ENCODE results near the gene TMEM81.

Gene TMEM81

DNA sequence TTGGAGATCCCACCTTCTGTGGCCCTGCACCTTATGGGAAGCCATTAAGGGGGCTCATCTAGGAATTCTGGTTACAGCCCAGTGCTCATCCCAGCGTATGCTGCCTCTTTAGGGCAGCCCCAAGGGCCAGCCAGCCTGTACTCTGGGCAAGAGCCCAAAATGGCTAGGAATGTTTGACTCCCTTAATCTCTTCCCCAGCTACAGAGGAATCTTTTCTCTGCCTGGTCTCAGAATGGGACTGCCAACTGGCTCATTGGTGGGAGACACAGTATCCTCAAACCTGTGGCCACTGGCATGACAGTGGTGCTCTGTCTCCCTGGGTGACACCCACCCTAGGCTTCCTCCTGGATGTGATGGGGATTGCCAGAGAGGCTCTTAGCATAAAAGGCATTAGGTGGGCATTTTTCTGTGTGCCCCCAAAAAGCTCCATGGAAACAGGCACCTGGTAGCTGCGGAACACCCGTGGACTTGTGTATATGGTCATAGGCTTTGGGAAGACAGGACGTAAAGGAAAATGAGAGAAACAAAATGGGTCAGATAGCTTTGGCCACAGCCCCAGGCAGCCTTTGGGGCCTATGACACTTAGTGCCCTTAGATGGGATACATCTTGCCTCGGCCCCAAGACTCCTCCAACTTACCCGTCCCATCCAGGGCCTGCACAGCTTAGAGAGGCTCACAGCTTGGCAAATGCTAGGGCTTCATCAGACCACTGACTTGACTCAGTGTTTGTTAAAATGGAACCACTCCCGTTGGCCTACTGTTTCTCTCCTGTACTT lies 6.9 kb downstream of the TMEM81 start:
- H3K27ac ChIP-seq, result no peak overlapping the region
- no peak for DNase-seq (ENCODE audit: low read depth, low spot score)

DNA sequence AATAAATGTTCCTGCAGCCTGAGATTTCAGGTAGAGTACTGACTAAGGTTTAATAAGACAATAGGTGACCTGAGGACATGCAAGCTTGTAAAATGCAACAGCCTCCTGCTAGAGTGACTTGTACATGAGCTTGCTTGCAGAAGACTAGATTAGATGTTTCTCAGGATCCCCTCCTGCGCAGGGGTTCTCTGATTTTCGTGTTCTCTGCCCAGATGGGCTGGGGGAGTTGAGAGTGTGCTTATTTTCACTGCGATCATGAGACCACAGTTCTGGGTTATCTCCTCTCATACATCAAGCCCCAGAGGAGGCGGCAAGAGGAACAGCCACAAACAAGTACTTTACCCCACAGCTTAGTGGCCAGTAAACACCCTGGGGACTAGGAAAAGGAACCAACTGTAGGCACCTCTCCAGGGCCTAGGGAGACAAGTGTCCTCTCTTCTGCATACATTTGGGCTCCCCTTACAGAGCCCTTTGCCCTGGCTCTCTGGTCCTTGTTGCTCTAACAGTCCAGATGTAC lies 8.0 kb downstream of the TMEM81 start:
- H3K27ac ChIP-seq, result no peak overlapping the region
- DNase-seq (ENCODE audit: low read depth, low spot score), result no peak

DNA sequence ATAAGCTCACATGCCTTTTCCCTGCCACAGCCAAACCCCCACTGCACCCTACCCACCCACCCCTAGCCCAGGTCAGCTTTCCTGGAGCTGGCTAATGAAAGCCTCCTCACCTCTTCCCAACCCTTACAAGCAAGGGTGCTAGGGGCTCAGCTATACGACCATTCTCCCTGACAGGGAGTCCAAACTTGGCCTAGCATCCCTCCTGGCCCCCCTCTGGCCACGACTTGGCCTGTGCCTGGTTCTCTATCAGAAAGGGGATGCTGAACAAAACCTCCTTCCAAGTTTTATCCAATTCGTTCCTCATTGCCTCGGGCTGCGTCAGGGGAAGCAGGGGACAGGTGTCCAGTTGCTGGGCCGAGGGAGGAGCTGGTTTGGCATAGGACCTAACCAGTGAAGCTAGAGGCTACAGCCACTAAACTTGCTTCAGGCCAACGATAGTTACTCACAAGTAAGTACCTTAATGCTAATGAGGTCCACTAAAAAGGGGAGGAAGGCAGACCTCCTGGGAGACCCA lies 8.6 kb downstream of the TMEM81 start:
- DNase-seq (ENCODE audit: low read depth, low spot score), result no peak

DNA sequence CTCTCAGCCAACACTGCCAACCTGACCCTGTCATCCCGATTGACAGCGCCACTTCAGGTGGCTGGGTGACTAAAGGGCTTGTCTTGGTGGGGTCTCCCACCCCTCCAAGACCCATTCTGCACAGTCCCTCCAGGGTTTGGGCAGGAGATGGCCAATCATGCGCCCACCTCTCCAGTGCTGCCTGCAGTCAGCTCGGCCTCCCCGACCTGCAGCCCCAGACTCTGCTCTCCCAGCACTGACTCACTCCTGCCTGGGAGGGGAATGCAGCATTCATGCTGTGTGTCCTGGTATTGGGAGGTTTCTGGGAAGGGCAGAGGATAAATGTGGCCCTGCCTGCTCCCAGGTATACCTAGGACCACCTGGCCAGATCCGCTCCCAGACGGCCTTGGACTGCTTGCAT lies 9.7 kb downstream of the TMEM81 start:
- no peak for DNase-seq (ENCODE audit: low read depth, low spot score)
- peak overlapping the region; percentile 64 for H3K27ac ChIP-seq

More for the DNA sequence above, 8.6 kb downstream of the TMEM81 start:
- no peak overlapping the region for H3K27ac ChIP-seq

DNA sequence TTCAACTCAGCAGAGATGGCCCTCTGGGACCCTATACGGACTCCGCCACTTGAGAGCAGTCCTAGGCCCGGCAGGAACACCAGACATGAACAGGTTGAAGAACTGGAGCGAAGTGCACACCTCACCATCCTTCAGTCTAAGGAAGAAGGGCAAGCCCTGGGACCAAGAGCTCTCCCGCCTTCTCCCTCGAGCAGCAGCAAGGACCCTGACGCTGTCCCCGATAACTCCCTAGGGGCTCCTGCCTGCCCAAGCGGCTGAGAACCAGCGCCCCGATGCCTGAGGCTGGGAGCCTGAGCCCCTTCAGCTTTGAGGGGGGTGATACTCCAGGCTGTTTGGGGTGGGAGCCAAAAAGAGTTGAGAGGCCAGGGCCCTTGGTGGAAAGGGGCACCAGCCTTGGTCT lies 10.2 kb downstream of the TMEM81 start:
- H3K27ac ChIP-seq, result peak overlapping the region; percentile 64
- DNase-seq (ENCODE audit: low read depth, low spot score), result no peak

DNA sequence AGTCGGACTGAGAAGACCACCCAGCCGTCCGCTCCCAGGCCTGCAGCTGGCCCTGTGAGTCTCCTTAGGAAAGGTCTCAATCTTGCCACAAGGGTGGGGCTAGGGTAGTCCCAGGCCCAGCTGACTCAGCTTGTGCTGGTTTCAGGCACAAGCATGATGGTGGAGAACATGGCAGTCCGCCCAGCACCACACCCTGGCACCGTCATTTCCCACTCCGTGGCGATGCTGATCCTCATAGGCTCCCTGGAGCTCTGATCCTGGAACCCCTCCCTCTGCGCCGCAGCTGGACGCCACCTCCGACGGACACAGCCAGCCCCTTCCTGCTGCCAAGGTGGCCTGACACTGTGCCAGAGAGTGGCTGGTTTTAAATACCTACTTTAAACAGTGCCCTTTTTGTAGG lies 10.7 kb downstream of the TMEM81 start:
- DNase-seq (ENCODE audit: low read depth, low spot score), result peak; percentile 18
- H3K27ac ChIP-seq, result peak overlapping the region; percentile 64

DNA sequence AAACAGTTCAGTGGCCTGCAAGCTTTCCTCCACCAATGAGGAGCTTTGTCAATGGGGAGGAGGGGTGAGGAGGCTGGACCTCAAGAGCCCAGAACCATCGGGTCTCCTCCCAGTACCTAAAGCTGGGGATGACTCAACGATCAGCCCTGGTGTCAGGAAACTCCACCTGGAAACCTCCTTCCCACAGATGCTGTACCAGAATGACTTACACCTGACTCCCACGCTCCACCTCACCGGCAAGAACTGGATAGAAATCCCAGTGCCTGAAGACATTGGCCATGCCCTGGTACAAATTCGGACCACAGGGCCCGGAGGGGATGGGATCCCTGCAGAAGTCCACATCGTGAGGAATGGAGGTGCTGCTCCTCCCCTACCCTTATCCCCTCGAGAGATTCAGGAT lies 11.4 kb downstream of the TMEM81 start:
- peak; percentile 27 for DNase-seq (ENCODE audit: low read depth, low spot score)
- H3K27ac ChIP-seq, result peak overlapping the region; percentile 64

DNA sequence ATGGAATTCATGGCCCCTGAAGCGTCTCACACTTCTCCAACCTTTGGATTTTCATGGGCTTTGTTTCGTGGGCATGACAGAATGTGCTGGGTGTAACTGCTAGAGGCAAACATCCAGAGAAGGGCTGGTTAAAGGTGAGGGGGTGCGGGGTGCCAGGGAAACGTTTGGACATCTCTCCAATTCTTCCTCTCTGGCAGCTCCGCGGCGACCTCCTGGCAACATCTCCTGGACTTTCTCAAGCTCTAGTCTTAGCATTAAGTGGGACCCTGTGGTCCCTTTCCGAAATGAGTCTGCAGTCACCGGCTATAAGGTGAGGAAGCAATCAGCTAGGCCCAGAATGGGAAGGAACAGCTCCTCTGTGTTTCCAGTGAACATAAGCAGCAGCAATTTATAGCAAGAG lies 12.0 kb downstream of the TMEM81 start:
- peak overlapping the region; percentile 64 for H3K27ac ChIP-seq
- DNase-seq (ENCODE audit: low read depth, low spot score), result no peak

DNA sequence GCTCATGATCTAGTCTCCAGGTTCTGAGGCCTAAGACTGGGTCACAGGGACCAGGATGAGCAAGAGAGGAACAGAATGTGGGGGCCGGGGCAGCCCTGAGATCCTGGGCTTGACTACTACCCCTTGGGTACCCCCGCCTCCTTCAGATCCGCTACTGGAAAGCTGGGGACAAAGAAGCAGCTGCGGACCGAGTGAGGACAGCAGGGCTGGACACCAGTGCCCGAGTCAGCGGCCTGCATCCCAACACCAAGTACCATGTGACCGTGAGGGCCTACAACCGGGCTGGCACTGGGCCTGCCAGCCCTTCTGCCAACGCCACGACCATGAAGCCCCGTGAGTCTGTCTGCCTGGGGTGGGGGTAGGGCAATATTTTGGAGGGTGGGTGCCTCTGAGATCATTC lies 12.5 kb downstream of the TMEM81 start:
- no peak for DNase-seq (ENCODE audit: low read depth, low spot score)
- H3K27ac ChIP-seq, result no peak overlapping the region

DNA sequence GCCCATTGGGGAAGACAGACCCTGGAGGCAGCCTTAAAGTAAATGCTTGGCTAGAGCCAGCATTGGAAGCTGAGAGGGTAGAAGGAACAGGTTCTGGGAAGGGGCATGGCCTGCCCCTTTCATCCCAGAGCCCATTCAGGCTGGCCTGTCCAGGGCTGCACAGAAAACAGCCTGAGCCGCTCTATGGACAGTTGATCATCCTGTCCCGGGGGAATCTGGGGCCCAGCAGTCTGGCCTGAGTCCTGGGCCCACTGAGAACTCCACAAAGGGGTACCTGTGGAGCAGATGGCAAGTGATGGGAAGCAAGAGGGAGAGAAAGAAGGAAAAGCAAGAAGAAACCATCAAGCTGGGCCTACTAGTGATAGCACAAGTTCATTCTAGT lies 13.2 kb downstream of the TMEM81 start:
- H3K27ac ChIP-seq, result no peak overlapping the region

DNA sequence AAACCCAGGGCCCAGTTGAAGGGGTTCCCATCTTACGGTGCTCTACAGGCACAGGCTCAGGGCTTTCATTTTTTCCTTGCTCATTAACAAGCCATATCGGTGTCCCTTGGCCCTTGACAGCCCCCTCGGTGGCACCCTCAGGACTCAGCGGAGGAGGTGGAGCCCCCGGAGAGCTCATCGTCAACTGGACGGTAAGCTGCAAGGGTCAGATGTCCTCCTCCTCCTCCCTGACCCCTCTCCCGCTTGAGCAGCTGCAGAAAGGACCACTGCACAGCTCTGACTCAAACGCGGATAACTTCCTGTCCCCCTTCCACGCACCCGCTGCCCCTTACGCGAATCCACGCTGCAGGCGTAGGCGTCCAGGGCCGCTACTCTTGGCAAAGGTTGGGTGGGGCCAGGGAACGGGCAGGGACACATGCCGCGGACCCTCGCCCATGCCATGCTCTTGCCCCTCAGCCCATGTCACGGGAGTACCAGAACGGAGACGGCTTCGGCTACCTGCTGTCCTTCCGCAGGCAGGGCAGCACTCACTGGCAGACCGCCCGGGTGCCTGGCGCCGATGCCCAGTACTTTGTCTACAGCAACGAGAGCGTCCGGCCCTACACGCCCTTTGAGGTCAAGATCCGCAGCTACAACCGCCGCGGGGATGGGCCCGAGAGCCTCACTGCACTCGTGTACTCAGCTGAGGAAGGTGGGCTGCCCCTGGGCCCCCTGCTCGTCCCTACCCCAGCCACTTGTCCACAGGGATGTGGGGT lies 14.7 kb downstream of the TMEM81 start:
- DNase-seq (ENCODE audit: low read depth, low spot score), result no peak
- no peak overlapping the region for H3K27ac ChIP-seq

More for the DNA sequence above, 13.2 kb downstream of the TMEM81 start:
- no peak for DNase-seq (ENCODE audit: low read depth, low spot score)

DNA sequence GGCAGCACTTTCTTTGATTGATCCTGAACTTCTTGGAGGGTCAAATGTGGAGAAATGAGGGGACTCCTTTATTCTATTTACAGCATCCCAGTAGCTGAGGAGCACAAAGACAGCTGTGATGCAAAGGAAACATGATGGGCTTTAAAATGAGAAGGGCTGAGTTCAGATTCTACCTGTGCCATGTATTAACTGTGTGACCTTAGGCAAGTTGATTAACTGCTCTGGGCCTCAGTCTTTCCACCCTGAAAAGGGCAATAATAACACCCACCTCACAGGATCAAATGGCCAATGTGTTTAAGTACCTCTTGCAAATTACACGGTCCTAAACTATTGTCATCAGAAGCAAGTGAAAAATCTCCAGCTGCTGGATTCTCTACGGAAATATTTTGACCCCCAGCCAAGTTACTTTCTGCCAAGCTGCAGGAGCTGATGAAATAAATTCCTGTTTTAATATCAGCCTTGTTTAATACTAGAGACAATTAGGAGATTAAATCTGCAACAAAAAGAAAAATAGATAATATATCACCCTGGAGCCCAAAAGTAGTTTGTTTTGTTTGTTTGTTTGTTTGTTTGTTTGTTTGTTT lies 15.7 kb downstream of the TMEM81 start:
- no peak for DNase-seq (ENCODE audit: low read depth, low spot score)
- no peak overlapping the region for H3K27ac ChIP-seq

DNA sequence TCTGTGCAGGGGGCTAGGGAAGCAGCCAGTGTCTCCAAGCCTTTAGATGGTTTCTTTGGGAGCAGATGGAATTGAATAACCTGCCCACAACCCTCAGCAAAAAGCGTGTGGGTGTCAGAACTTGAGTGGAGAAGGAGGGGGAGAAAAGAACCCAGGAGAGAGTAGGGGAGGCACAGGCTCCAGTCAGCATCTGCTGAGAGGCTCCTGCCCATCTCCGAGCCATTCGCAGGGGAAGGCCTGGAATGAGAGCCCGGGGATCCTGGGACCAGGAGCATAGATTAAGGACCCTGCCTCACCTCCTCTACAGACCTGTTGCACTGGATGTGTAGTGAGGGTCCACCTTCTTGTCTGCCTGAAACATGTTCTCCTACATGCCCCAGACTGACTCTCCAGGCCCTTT lies 16.3 kb downstream of the TMEM81 start:
- no peak for DNase-seq (ENCODE audit: low read depth, low spot score)
- H3K27ac ChIP-seq, result no peak overlapping the region

DNA sequence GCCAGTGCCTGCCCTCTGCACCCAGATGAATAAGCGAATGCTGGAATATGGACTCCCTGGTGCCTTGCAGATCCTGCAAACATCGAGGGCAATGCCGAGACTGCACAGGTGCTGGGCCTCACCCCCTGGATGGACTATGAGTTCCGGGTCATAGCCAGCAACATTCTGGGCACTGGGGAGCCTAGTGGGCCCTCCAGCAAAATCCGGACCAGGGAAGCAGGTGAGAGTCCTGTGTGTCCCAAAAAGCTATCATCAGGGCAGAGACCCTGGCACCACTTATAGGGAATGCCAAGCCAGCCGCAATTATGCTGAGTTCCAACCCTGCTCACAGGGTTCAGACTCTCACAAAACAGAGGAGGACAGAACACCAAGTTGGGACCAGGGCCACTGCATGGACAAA lies 17.2 kb downstream of the TMEM81 start:
- no peak for DNase-seq (ENCODE audit: low read depth, low spot score)

DNA sequence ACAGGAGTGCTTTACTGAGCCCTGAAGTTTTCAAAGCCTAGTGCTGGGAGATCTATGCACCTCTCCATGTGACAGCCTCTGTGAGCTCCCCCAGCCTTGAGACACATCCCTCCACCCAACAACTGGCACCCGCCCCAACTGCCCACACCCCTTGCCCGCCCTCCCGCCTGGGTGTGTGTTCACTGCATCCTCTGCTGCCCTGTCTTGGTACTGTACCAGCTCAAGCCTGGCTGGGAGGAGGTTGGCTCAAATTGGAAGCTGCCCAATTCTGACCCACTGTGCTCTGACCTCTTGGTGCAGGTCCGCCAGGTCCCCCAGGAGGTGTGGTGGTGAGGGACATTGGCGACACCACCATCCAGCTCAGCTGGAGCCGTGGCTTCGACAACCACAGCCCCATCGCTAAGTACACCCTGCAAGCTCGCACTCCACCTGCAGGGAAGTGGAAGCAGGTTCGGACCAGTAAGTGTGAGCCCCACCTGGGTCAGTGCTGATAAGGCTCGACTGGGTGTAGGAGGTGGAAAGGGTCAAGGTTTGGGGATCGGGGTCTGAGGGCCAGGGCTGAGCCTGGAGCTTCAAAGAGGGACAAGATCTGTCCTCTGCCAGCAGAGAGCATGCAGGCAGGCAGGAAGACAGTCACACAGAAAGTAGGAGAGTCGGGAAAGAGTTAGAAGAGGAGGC lies 18.0 kb downstream of the TMEM81 start:
- no peak for DNase-seq (ENCODE audit: low read depth, low spot score)
- no peak overlapping the region for H3K27ac ChIP-seq

More for the DNA sequence above, 17.2 kb downstream of the TMEM81 start:
- H3K27ac ChIP-seq, result no peak overlapping the region

DNA sequence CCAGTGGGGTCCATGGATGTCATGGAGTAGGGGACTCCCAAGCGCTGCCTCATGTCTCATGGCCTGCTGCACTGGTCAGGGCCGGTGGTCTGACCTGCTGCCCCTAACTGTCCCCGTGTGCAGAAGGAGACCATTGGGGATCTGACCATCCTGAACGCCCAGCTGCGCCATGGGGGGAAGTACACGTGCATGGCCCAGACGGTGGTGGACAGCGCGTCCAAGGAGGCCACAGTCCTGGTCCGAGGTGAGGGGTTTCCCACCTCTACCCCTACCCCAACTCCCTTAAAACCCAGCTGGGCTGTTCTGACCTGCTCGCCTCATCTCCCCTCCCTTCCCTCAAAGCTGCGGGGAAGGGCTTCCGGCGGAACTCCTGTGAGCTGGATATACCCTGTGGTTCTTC lies 18.6 kb downstream of the TMEM81 start:
- no peak overlapping the region for H3K27ac ChIP-seq
- DNase-seq (ENCODE audit: low read depth, low spot score), result no peak

DNA sequence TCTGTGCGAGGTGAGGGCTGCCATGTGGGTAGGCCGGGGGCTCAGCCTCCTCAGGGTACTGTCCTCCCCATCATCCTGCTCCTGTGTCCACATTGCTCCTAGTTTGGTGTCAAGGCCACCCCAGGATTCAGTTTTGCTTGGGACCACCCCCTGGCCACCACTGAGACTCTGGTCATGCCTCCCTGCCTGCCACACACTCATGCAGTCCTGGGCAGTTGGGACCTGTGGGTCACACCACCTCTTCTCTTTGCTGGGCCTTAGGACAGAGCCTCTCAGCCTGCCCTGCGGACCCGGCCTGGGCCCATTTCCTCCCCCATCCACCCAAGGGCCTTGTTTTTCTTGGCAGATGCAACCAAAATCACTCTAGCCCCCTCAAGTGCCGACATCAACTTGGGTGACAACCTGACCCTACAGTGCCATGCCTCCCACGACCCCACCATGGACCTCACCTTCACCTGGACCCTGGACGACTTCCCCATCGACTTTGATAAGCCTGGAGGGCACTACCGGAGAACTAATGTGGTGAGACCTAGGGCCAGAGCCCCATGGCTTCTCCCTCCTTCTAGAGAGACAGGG lies 19.4 kb downstream of the TMEM81 start:
- DNase-seq (ENCODE audit: low read depth, low spot score), result no peak
- no peak overlapping the region for H3K27ac ChIP-seq

DNA sequence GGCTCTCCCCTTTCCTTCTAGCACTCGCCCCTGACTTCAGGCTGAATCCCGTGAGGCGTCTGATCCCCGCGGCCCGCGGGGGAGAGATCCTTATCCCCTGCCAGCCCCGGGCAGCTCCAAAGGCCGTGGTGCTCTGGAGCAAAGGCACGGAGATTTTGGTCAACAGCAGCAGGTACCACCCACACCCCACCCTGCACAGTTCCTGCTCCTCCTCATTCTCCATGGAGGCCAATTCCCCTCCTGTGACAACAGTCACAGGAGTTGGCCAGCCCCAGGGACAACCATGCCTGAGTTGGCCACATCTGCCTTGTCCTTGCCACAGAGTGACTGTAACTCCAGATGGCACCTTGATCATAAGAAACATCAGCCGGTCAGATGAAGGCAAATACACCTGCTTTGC lies 20.0 kb downstream of the TMEM81 start:
- no peak overlapping the region for H3K27ac ChIP-seq
- no peak for DNase-seq (ENCODE audit: low read depth, low spot score)

DNA sequence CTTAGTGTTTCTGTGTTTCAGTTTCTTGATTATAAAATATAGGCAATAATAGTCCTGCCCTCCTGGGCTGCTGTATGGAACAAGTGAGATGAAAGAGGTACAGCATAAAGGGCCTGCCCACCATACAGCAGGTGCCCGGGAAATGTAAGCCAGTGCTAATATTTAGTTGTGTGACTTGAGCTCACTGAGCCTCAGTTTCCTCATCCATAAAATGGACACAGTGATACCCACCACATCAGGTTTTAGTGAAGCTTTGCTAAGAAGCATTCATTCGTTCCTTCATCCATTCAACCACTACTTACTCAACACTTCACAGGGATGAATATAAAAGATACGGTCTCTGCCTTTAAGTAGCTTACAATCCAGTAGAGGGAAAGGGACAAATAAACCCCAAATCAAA lies 21.4 kb downstream of the TMEM81 start:
- no peak overlapping the region for H3K27ac ChIP-seq
- DNase-seq (ENCODE audit: low read depth, low spot score), result no peak

DNA sequence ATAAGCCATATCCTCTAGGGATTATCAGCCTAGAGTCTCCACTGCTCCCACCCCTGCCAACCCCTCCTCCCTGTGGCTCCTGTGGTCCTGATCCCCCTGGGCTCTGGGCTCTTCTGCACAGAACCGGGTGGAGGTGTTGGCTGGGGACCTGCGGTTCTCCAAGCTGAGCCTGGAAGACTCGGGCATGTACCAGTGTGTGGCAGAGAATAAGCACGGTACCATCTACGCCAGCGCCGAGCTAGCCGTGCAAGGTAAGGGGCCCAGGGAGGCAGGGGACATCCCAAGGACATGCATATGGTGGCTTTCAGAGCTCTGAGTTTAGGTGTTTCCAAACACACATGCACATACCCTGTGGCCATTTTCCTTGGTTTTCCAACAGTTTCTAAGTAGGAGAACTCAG lies 21.9 kb downstream of the TMEM81 start:
- no peak for DNase-seq (ENCODE audit: low read depth, low spot score)
- H3K27ac ChIP-seq, result no peak overlapping the region
